HG03469 (cell line): ENCODE measurements around the gene MPHOSPH6.
"Not testable (repeated sequence)": the region's sequence is repeated elsewhere in the genome, so short reads cannot be mapped to it uniquely, and the experiment has no call there.

ENCODE experiments used
- ATAC-seq: cut with Tn5 transposase; IDR thresholded peaks from one replicate; pipeline ENCODE4 v1.9.1; 2021; ENCODE audit warnings: mild to moderate bottlenecking, moderate library complexity, moderate number of reproducible peaks; ENCODE audit not compliant: unreplicated experiment

The MPHOSPH6 gene

GRCh38 chr16:82169861-82170845 lies at the start of gene MPHOSPH6:
MPHOSPH6 (minus strand) TSS chr16:82170224; CDS start chr16:82170175, 49 bp downstream.
- peak; percentile 83 for ATAC-seq

- ATAC-seq = no peak
These were observed 49.3 kb upstream of the MPHOSPH6 start for GRCh38 chr16:82219298-82219697.

GRCh38 chr16:82209314-82209713 lies 39.3 kb upstream of the MPHOSPH6 start:
- ATAC-seq = not testable (repeated sequence)

GRCh38 chr16:82203198-82203597 lies 33.2 kb upstream of the MPHOSPH6 start:
- no peak for ATAC-seq

GRCh38 chr16:82201926-82202325 lies 31.9 kb upstream of the MPHOSPH6 start:
- no peak for ATAC-seq

GRCh38 chr16:82201351-82201750 lies 31.3 kb upstream of the MPHOSPH6 start:
- no peak for ATAC-seq

- no peak for ATAC-seq
These were observed 29.2 kb upstream of the MPHOSPH6 start for GRCh38 chr16:82199209-82199608.

- no peak for ATAC-seq
These were observed 27.7 kb upstream of the MPHOSPH6 start for GRCh38 chr16:82197540-82198240.

GRCh38 chr16:82195917-82196494 lies 26.0 kb upstream of the MPHOSPH6 start:
- no peak for ATAC-seq

GRCh38 chr16:82194086-82194485 lies 24.1 kb upstream of the MPHOSPH6 start:
- ATAC-seq = no peak

GRCh38 chr16:82192665-82193064 lies 22.6 kb upstream of the MPHOSPH6 start:
- no peak for ATAC-seq

GRCh38 chr16:82190386-82190785 lies 20.4 kb upstream of the MPHOSPH6 start:
- no peak for ATAC-seq

GRCh38 chr16:82187829-82188228 lies 17.8 kb upstream of the MPHOSPH6 start:
- no peak for ATAC-seq

GRCh38 chr16:82185012-82185411 lies 15.0 kb upstream of the MPHOSPH6 start:
- ATAC-seq = no peak

- no peak for ATAC-seq
These were observed 14.2 kb upstream of the MPHOSPH6 start for GRCh38 chr16:82184213-82184612.

- ATAC-seq = no peak
These were observed 13.0 kb upstream of the MPHOSPH6 start for GRCh38 chr16:82183004-82183397.

GRCh38 chr16:82182266-82183003 lies 12.4 kb upstream of the MPHOSPH6 start:
- no peak for ATAC-seq

GRCh38 chr16:82181461-82182185 lies 11.6 kb upstream of the MPHOSPH6 start:
- no peak for ATAC-seq

GRCh38 chr16:82178352-82178751 lies 8.3 kb upstream of the MPHOSPH6 start:
- ATAC-seq = no peak

GRCh38 chr16:82177555-82177954 lies 7.5 kb upstream of the MPHOSPH6 start:
- no peak for ATAC-seq
